ENCODE measurements around the gene WDR75.

The WDR75 gene

GRCh38 chr2:189486237-189486770 lies 45.0 kb downstream of the WDR75 start:
- H3K27ac ChIP-seq: no peak overlapping the region
- ChIA-PET CTCF (no interaction called here), POLR2A (ENCODE audit: low non-redundant PET) (no interaction called here)
- TF ChIP-seq CTCF (conservative IDR thresholded peaks at IDR 0.05; ENCODE audit: low read depth): no peak
- peak; percentile 14 for DNase-seq (ENCODE audit: low spot score)

- POLR2A ChIA-PET (ENCODE audit: low non-redundant PET): no interaction called here
- CTCF ChIA-PET: interaction anchor here (0.5 kb wide), 1 partner anchor 226 kb away, joined by 3 read pairs; no protein-coding TSS in a partner anchor
- no peak overlapping the region for H3K27ac ChIP-seq
- TF ChIP-seq CTCF (conservative IDR thresholded peaks at IDR 0.05; ENCODE audit: low read depth): no peak
- DNase-seq (ENCODE audit: low spot score): no peak
Observed at GRCh38 chr2:189487283-189488007, 46.2 kb downstream of the WDR75 start.

- ChIA-PET CTCF (interaction anchor here (0.7 kb wide), 1 partner anchor 28 kb away, joined by 3 read pairs; no protein-coding TSS in a partner anchor), POLR2A (ENCODE audit: low non-redundant PET) (no interaction called here)
- no peak for DNase-seq (ENCODE audit: low spot score)
- H3K27ac ChIP-seq: no peak overlapping the region
- no peak for TF ChIP-seq CTCF (conservative IDR thresholded peaks at IDR 0.05; ENCODE audit: low read depth)
Observed at GRCh38 chr2:189488008-189488310, 46.7 kb downstream of the WDR75 start.

- H3K27ac ChIP-seq: no peak overlapping the region
- no peak for TF ChIP-seq CTCF (conservative IDR thresholded peaks at IDR 0.05; ENCODE audit: low read depth)
- CTCF ChIA-PET: interaction anchor here (0.6 to 1.0 kb wide), 2 partner anchors 9 to 1312 kb away, joined by 3 read pairs; no protein-coding TSS in a partner anchor
- POLR2A ChIA-PET (ENCODE audit: low non-redundant PET): no interaction called here
- DNase-seq (ENCODE audit: low spot score): no peak
Observed at GRCh38 chr2:189492451-189492850, 51.2 kb downstream of the WDR75 start.

- ChIA-PET POLR2A (ENCODE audit: low non-redundant PET) (no interaction called here), CTCF (no interaction called here)
- H3K27ac ChIP-seq: no peak overlapping the region
- no peak for TF ChIP-seq CTCF (conservative IDR thresholded peaks at IDR 0.05; ENCODE audit: low read depth)
- DNase-seq (ENCODE audit: low spot score): no peak
Observed at GRCh38 chr2:189498205-189498604, 56.9 kb downstream of the WDR75 start.

- CTCF ChIA-PET: no interaction called here
- DNase-seq (ENCODE audit: low spot score): no peak
- H3K27ac ChIP-seq: no peak overlapping the region
- POLR2A ChIA-PET (ENCODE audit: low non-redundant PET): no interaction called here
- no peak for TF ChIP-seq CTCF (conservative IDR thresholded peaks at IDR 0.05; ENCODE audit: low read depth)
Observed at GRCh38 chr2:189499137-189499536, 57.9 kb downstream of the WDR75 start.

Data from RWPE1 (cell line).